Coronary artery (tissue), 2 donors: ENCODE data around the gene SEPTIN7.

Experiments
- DNase-seq: peaks from one replicate; pipeline ENCODE4 v3.0.0-alpha.2; 2017; ENCODE audit warnings: low spot score
- H3K27ac ChIP-seq, 2 donors: fragments of 200-600 bp; sonication (generic); one replicate each; pipeline ENCODE4 v1.5.1; 2016 to 2019
- H3K4me3 ChIP-seq: fragments of 200-600 bp; sonication (generic); 2 replicates; pipeline ENCODE4 v1.5.1; 2016; ENCODE audit warnings: mild to moderate bottlenecking, moderate library complexity
- TF ChIP-seq, protein P1 (sequence below): fragments of 200-600 bp; sonication (generic); IDR thresholded peaks from one replicate; pipeline ENCODE4 v1.5.1; 2019; ENCODE audit warnings: antibody characterized with exemption

Gene SEPTIN7

DNA sequence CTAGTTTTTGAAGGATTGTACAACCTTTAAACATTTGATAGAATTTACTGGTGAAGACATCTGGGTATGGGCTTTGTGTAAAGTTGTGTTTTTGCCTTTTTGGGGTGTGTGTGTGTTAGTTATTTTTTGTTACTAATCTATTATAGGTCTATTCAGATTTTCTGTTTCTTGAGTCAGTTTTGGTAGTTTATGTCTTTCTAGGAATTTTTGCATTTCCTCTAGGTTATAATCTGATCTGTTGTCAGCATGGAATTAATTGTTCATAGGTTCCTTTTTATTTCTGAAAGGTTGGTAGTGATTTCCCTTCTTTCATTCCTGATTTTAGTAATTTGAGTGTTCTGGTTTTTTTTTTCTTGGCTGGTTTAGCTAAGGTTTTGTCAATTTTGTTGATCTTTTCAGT, 17.7 kb downstream of the SEPTIN7 start:
- TF ChIP-seq, protein P1, sequence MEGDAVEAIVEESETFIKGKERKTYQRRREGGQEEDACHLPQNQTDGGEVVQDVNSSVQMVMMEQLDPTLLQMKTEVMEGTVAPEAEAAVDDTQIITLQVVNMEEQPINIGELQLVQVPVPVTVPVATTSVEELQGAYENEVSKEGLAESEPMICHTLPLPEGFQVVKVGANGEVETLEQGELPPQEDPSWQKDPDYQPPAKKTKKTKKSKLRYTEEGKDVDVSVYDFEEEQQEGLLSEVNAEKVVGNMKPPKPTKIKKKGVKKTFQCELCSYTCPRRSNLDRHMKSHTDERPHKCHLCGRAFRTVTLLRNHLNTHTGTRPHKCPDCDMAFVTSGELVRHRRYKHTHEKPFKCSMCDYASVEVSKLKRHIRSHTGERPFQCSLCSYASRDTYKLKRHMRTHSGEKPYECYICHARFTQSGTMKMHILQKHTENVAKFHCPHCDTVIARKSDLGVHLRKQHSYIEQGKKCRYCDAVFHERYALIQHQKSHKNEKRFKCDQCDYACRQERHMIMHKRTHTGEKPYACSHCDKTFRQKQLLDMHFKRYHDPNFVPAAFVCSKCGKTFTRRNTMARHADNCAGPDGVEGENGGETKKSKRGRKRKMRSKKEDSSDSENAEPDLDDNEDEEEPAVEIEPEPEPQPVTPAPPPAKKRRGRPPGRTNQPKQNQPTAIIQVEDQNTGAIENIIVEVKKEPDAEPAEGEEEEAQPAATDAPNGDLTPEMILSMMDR, result no peak
- Histone ChIP-seq H3K4me3 (no peak overlapping the region), H3K27ac (no peak overlapping the region)

DNA sequence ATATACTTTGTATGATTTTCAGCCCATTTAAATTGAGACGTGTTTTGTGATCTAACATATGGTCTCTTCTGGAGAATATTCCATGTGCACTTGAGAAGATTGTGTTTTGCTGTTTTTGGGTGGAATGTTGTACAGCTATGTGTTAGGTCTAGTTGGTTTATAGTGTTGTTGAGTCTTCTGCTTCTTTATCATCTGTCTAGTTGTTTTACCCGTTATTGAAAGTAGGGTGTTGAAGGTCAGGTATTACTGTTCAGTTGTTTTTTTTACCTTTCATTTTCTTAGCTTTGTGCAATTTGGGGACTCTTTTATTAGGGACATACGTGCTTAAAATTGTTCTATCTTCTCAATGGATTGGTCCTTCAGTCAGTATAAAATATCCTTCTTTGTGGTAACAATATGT, 18.5 kb downstream of the SEPTIN7 start:
- Histone ChIP-seq H3K27ac (no peak overlapping the region), H3K4me3 (no peak overlapping the region)
- TF ChIP-seq, protein P1, result no peak
- DNase-seq, result no peak

More for the DNA sequence above, 17.7 kb downstream of the SEPTIN7 start:
- no peak for DNase-seq

DNA sequence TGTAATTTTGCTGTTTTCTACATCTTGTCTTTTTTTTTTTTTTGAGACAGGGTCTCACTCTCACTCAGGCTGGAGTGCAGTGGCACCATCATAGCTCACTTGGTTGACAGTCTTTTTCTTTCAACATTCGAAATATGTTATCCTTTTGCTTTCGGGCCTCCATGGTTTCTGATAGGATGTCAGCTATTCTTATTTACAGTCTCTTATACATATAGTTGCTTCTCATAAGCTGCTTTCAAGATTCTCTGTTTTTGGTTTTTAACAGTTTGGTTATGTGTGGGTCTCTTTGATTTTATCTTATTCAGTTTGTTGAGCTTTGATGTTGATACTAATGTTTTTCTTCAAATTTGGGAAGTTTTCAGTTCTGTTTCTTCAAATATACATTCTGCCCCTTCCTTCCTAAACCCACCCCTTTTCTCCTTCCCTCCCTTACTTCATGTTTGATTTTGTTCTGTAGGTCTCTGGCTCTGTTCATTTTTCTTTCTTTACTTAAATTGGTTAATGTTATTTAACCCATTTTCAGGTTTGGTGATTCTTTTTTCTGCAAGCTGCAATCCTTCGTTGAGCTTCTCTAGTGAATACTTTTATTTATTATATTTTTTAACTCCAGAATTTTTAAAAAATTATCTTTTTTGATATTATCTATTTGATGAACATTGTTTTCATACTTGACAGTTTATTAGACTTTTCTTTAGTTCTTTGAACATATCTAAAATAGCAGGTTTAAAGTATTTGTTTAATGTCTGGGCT, 19.3 kb downstream of the SEPTIN7 start:
- TF ChIP-seq, protein P1, result no peak
- Histone ChIP-seq H3K4me3 (no peak overlapping the region), H3K27ac (no peak overlapping the region)
- no peak for DNase-seq

- no peak overlapping the region for H3K4me3 ChIP-seq
- no peak overlapping the region for H3K27ac ChIP-seq
- DNase-seq, result no peak
- TF ChIP-seq, protein P1, result no peak
These were observed 20.0 kb downstream of the SEPTIN7 start for GRCh38 chr7:35820858-35821257.

DNA sequence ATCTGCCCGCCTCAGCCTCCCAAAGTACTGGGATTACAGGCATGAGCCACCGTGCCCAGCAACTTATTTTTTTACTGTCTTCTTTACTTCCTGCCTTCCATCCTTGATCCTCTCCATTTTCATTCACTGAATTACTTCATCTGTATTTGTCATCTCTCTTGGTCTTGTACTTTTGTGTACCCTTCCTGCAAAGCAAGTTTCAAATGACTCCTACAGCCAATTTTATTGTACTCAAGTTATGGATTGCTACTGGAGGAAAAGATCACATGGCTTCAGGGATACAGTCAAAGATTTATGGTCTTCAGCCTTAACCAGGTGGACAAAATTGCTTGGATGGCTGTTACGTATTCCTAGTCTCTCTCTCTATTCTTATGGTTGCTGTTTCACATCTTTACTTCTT, 22.6 kb downstream of the SEPTIN7 start:
- DNase-seq, result no peak
- TF ChIP-seq, protein P1, result no peak
- H3K27ac ChIP-seq, result no peak overlapping the region
- no peak overlapping the region for H3K4me3 ChIP-seq

GRCh38 chr7:35825974-35826373, 25.1 kb downstream of the SEPTIN7 start:
- TF ChIP-seq, protein P1, result no peak
- DNase-seq, result no peak
- no peak overlapping the region for H3K4me3 ChIP-seq
- no peak overlapping the region for H3K27ac ChIP-seq

- TF ChIP-seq, protein P1, result no peak
- H3K27ac ChIP-seq, result no peak overlapping the region
- DNase-seq, result no peak
These were observed 25.9 kb downstream of the SEPTIN7 start for GRCh38 chr7:35826751-35827150.

More at GRCh38 chr7:35826751-35827150, 25.9 kb downstream of the SEPTIN7 start:
- H3K4me3 ChIP-seq, result no peak overlapping the region
